Panc1 (cell line): ENCODE measurements around the gene ZNF282. TPM values are rescaled to one million over a fixed set of nuclear protein-coding genes. Genes with fewer than 3 reads are reported as not detected.

ENCODE experiments used
- ATAC-seq: fragments of 200-7000 bp; cut with Tn5 transposase; 2 replicates; pipeline ENCODE4 v1.9.1; 2020; ENCODE audit warnings: mild to moderate bottlenecking, moderate library complexity
- BruUV-seq: library from RNA; stranded (reverse); fragments of 400-500 nt; replicated peaks from 2 replicates; lab custom pipeline; 2021; lab: Mats Ljungman, UMichigan
- CTCF ChIA-PET: fragments of 300-600 bp; sonication (Branson Sonifier 250); formaldehyde crosslinking; loops from one replicate; lab custom pipeline; 2022; ENCODE audit warnings: antibody characterized with exemption; lab: Charles Lee
- POLR2A ChIA-PET: fragments of 300-600 bp; sonication (Branson Sonifier 250); formaldehyde crosslinking; loops from one replicate; lab custom pipeline; 2022; ENCODE audit warnings: antibody characterized with exemption; lab: Charles Lee
- DNase-seq: peaks from one replicate; pipeline ENCODE4 v3.0.0-alpha.2; 2010; ENCODE audit warnings: low read depth, low spot score
- H3K27ac ChIP-seq: 2 replicates; pipeline ENCODE4 v1.5.1; 2011; ENCODE audit warnings: mild to moderate bottlenecking, low read length, inconsistent platforms
- H3K27me3 ChIP-seq: fragments of 200-500 bp; sonication (Bioruptor generic); 2 replicates; pipeline ENCODE4 v1.6.0; 2014; ENCODE audit warnings: low read length, inconsistent platforms; ENCODE audit not compliant: control insufficient read depth, insufficient read depth
- H3K36me3 ChIP-seq: fragments of 200-500 bp; sonication (Bioruptor generic); 2 replicates; pipeline ENCODE4 v1.5.1; 2014; ENCODE audit warnings: inconsistent platforms, mild to moderate bottlenecking, low read length, moderate library complexity; ENCODE audit not compliant: control insufficient read depth, insufficient read depth
- H3K4me1 ChIP-seq: 2 replicates; pipeline ENCODE4 v1.5.1; 2011; ENCODE audit warnings: inconsistent platforms, mild to moderate bottlenecking, low read length, moderate library complexity; ENCODE audit not compliant: control insufficient read depth, insufficient read depth
- H3K4me3 ChIP-seq, 2 experiments: 2 replicates each; pipeline ENCODE4 v1.5.1; 2011 to 2012; ENCODE audit warnings: low read depth in 2 of 2, low read length in 2 of 2, mild to moderate bottlenecking in 2 of 2, inconsistent platforms in 1 of 2, moderate library complexity in 1 of 2
- H3K9me3 ChIP-seq: fragments of 200-500 bp; sonication (Bioruptor generic); 2 replicates; pipeline ENCODE4 v1.5.1; 2014; ENCODE audit warnings: low read depth, mild to moderate bottlenecking, inconsistent platforms, low read length, moderate library complexity; ENCODE audit not compliant: control insufficient read depth, insufficient read depth
- POLR2AphosphoS5 ChIP-seq: IDR thresholded peaks from 2 replicates; pipeline ENCODE4 v1.6.1; 2012; ENCODE audit warnings: mild to moderate bottlenecking, low read depth, low read length, moderate library complexity
- SIN3A ChIP-seq: IDR thresholded peaks from 2 replicates; pipeline ENCODE4 v1.6.1; 2012; ENCODE audit warnings: low read depth, mild to moderate bottlenecking, low read length, moderate library complexity, borderline replicate concordance; ENCODE audit not compliant: insufficient read depth
- TCF7L2 ChIP-seq: IDR thresholded peaks from 2 replicates; pipeline ENCODE4 v1.6.1; 2011; ENCODE audit warnings: mild to moderate bottlenecking, low read depth, low read length, inconsistent platforms
- in situ Hi-C: cut with HindIII; loops from 2 replicates; pipeline ENCODE4 v1.10.0; 2016; ENCODE audit warnings: low sequenced_read_pairs, low pct_unique_long_range_greater_than_20kb
- intact Hi-C: fragments of 100-400 bp; cut with micrococcal nuclease; formaldehyde crosslinking; loops from one replicate; pipeline ENCODE4 v1.10.0; 2022; ENCODE audit not compliant: unreplicated experiment
- total RNA-seq: library from RNA; stranded (reverse); gene quantifications from one replicate; pipeline ENCODE4 v1.2.1, GENCODE V29; 2021; ENCODE audit not compliant: unreplicated experiment
- TF ChIP-seq, protein P1 (sequence below), 2 experiments: IDR thresholded peaks; 2 replicates each; pipeline ENCODE4 v1.6.1; 2011 to 2012; ENCODE audit warnings: low read depth in 2 of 2, control low read depth in 1 of 2, low read length in 1 of 2, mild to moderate bottlenecking in 1 of 2, moderate library complexity in 1 of 2; ENCODE audit not compliant: insufficient read depth in 1 of 2
- TF ChIP-seq, protein P2 (sequence below): fragments of 450-650 bp; IDR thresholded peaks from 2 replicates; pipeline ENCODE4 v1.5.1; 2017; ENCODE audit warnings: mild to moderate bottlenecking

Gene ZNF282
- total RNA-seq, 1 experiment from 2014 or later = 31.6 TPM

DNA sequence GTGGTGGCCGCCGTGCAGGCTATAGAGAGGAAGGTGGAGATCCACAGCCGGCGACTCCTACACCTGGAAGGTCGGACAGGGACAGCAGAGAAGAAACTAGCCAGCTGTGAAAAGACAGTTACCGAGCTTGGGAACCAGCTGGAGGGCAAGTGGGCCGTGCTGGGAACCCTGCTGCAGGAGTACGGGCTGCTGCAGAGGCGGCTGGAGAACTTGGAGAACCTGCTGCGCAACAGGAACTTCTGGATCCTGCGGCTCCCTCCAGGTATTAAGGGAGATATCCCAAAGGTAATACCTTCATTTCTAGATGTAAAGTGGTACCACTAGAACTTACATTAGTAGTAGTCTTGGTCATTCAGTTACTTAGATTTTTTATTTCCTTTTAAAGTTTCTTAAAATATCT lies 41.3 kb upstream of the ZNF282 start:
- in situ Hi-C loops (no loop called here), intact Hi-C loops (no loop called here)
- ChIA-PET POLR2A (no interaction called here), CTCF (no interaction called here)
- Histone ChIP-seq H3K27ac (no peak overlapping the region), H3K4me3 (no peak overlapping the region), H3K4me1 (no peaks in the 10 kb centered on the region), H3K36me3 (no peaks in the 10 kb centered on the region), H3K9me3 (no peaks in the 10 kb centered on the region), H3K27me3 (no peaks in the 10 kb centered on the region)
- no TSS peak for BruUV-seq
- no peak for TF ChIP-seq POLR2AphosphoS5
- no peak for TF ChIP-seq TCF7L2
- TF ChIP-seq, protein P1, sequence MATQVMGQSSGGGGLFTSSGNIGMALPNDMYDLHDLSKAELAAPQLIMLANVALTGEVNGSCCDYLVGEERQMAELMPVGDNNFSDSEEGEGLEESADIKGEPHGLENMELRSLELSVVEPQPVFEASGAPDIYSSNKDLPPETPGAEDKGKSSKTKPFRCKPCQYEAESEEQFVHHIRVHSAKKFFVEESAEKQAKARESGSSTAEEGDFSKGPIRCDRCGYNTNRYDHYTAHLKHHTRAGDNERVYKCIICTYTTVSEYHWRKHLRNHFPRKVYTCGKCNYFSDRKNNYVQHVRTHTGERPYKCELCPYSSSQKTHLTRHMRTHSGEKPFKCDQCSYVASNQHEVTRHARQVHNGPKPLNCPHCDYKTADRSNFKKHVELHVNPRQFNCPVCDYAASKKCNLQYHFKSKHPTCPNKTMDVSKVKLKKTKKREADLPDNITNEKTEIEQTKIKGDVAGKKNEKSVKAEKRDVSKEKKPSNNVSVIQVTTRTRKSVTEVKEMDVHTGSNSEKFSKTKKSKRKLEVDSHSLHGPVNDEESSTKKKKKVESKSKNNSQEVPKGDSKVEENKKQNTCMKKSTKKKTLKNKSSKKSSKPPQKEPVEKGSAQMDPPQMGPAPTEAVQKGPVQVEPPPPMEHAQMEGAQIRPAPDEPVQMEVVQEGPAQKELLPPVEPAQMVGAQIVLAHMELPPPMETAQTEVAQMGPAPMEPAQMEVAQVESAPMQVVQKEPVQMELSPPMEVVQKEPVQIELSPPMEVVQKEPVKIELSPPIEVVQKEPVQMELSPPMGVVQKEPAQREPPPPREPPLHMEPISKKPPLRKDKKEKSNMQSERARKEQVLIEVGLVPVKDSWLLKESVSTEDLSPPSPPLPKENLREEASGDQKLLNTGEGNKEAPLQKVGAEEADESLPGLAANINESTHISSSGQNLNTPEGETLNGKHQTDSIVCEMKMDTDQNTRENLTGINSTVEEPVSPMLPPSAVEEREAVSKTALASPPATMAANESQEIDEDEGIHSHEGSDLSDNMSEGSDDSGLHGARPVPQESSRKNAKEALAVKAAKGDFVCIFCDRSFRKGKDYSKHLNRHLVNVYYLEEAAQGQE (IDR thresholded peaks at IDR 0.05; ENCODE audit: insufficient read depth in 1 of 2, low read depth in 2 of 2, low read length in 1 of 2) = no peak
- no peak for TF ChIP-seq SIN3A
- TF ChIP-seq, protein P2, sequence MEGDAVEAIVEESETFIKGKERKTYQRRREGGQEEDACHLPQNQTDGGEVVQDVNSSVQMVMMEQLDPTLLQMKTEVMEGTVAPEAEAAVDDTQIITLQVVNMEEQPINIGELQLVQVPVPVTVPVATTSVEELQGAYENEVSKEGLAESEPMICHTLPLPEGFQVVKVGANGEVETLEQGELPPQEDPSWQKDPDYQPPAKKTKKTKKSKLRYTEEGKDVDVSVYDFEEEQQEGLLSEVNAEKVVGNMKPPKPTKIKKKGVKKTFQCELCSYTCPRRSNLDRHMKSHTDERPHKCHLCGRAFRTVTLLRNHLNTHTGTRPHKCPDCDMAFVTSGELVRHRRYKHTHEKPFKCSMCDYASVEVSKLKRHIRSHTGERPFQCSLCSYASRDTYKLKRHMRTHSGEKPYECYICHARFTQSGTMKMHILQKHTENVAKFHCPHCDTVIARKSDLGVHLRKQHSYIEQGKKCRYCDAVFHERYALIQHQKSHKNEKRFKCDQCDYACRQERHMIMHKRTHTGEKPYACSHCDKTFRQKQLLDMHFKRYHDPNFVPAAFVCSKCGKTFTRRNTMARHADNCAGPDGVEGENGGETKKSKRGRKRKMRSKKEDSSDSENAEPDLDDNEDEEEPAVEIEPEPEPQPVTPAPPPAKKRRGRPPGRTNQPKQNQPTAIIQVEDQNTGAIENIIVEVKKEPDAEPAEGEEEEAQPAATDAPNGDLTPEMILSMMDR = no peak
- ATAC-seq = no peak
- DNase-seq = no peak

DNA sequence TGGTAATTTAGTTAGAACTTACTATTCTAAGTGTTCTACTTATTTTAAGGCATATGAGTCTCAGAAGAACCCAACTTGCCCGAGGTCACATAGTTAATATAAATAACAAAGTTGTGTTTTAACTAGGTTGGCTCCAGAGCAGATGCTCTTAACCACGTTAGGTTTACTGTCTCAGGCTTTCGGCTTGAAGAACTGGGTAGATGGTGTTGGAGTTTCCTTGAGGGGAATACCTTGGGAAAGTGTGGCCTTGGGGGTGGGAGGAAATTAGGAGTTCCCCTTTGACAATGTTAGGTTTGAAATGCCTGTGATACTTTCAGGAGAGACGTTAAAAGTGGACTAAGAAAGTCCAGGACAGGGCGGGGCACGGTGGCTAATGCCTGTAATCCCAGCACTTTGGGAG lies 38.4 kb upstream of the ZNF282 start:
- Histone ChIP-seq H3K9me3 (no peaks in the 10 kb centered on the region), H3K27ac (no peak overlapping the region), H3K4me3 (no peak overlapping the region), H3K4me1 (peaks cover 5% of the 10 kb centered on the region; the same call in 1 of the 2 replicates), H3K27me3 (no peaks in the 10 kb centered on the region), H3K36me3 (no peaks in the 10 kb centered on the region)
- DNase-seq (no peak), ATAC-seq (no peak)
- in situ Hi-C loops = no loop called here
- BruUV-seq = no TSS peak
- POLR2A ChIA-PET = no interaction called here
- TF ChIP-seq, protein P1 (IDR thresholded peaks at IDR 0.05; ENCODE audit: insufficient read depth in 1 of 2, low read depth in 2 of 2, low read length in 1 of 2) = no peak
- TF ChIP-seq, protein P2 = no peak
- no peak for TF ChIP-seq POLR2AphosphoS5
- TF ChIP-seq TCF7L2 = no peak
- no peak for TF ChIP-seq SIN3A
- CTCF ChIA-PET = no interaction called here
- intact Hi-C loops = no loop called here
